Testis (tissue), 3 donors: Measurements from ENCODE around the gene KCTD15. TPM values are rescaled to one million over a fixed set of nuclear protein-coding genes. Genes with fewer than 3 reads are reported as not detected.

Experiments
- DNase-seq: peaks from one replicate; pipeline ENCODE4 v3.0.0-alpha.2; 2019
- H3K27ac ChIP-seq, 2 donors: fragments of 200-600 bp; sonication (generic); one replicate each; pipeline ENCODE4 v1.5.1; 2019
- H3K27me3 ChIP-seq: fragments of 200-600 bp; sonication (generic); one replicate; pipeline ENCODE4 v1.5.1; 2019
- H3K36me3 ChIP-seq: fragments of 200-600 bp; sonication (generic); one replicate; pipeline ENCODE4 v1.5.1; 2017; ENCODE audit warnings: low read depth; ENCODE audit errors: missing control alignments
- H3K4me1 ChIP-seq: fragments of 200-600 bp; sonication (generic); one replicate; pipeline ENCODE4 v1.5.1; 2019
- H3K4me3 ChIP-seq, 2 donors: fragments of 200-600 bp; sonication (generic); one replicate each; pipeline ENCODE4 v1.5.1; 2017 to 2019
- H3K9me3 ChIP-seq: fragments of 200-600 bp; sonication (generic); one replicate; pipeline ENCODE4 v1.5.1; 2017
- CTCF ChIP-seq, 3 experiments: fragments of 450-650 bp in 2 of 3; fragments of 200-600 bp in 1 of 3; sonication (generic) in 1 of 3; IDR thresholded peaks; one replicate each; pipeline ENCODE4 v1.5.1; 2016 to 2019; ENCODE audit warnings: antibody characterized with exemption in 3 of 3, mild to moderate bottlenecking in 2 of 3, moderate library complexity in 1 of 3
- POLR2A ChIP-seq: fragments of 450-650 bp; IDR thresholded peaks from one replicate; pipeline ENCODE4 v1.6.1; 2017; ENCODE audit warnings: antibody characterized with exemption, mild to moderate bottlenecking, moderate library complexity
- WGBS, 2 donors: methylation state at CpG; one replicate each; pipeline ENCODE4 v1.1.5; 2018; 5-methylcytosine and 5-hydroxymethylcytosine counted together
- intact Hi-C: fragments of 100-400 bp; cut with DNase I; formaldehyde crosslinking; loops from one replicate; pipeline ENCODE4 v1.15.1; 2023; ENCODE audit warnings: low total_unique reads
- polyA plus RNA-seq: library from polyadenylated mRNA; stranded (reverse); fragments of 350-450 nt; fragmentation: Illumina TruSeq; extraction: RNeasy Lipid Tissue Mini Kit (QIAGEN cat#74804); gene quantifications from one replicate; pipeline ENCODE4 v1.2.3, GENCODE V29; 2014; ENCODE audit warnings: low read depth, low replicate concordance; ENCODE audit not compliant: insufficient read depth
- total RNA-seq, 2 donors: library from RNA; depleted of rRNA; stranded (reverse); fragments of >200 nt; gene quantifications; one replicate each; pipeline ENCODE4 v1.2.3, GENCODE V29; 2016

Gene KCTD15
- total and polyA plus RNA-seq, 3 donors from 2014 or later: 26.3 to 110 (median 61.9) TPM

- no peak for DNase-seq
- H3K4me3 ChIP-seq: peak overlapping the region; percentile 70 to 81
- no peaks in the 10 kb centered on the region for H3K27me3 ChIP-seq
- H3K4me1 ChIP-seq: peaks cover 13% of the 10 kb centered on the region
- H3K27ac ChIP-seq: peak overlapping the region; percentile 87 to 96
- intact Hi-C loops: no loop called here
- WGBS, 2 donors: 7 to 13% methylated on average over 12 of the region's 12 CpGs
- no peak for TF ChIP-seq POLR2A
- no peak for TF ChIP-seq CTCF (IDR thresholded peaks at IDR 0.05)
- no peaks in the 10 kb centered on the region for H3K9me3 ChIP-seq
- H3K36me3 ChIP-seq: no peaks in the 10 kb centered on the region
These were observed 2.0 kb downstream of the KCTD15 start for GRCh38 chr19:33798681-33799111.

- intact Hi-C loops: no loop called here
- Histone ChIP-seq H3K36me3 (no peaks in the 10 kb centered on the region), H3K27ac (peak overlapping the region in 1 of 2 donors; percentile 96), H3K9me3 (no peaks in the 10 kb centered on the region), H3K4me1 (peaks cover 10% of the 10 kb centered on the region), H3K4me3 (no peak overlapping the region), H3K27me3 (no peaks in the 10 kb centered on the region)
- DNase-seq: no peak
- no peak for TF ChIP-seq CTCF (IDR thresholded peaks at IDR 0.05)
- WGBS, 2 donors: 85 to 87% methylated on average over 2 to 5 of the region's 5 CpGs
These were observed 2.8 kb downstream of the KCTD15 start for GRCh38 chr19:33799476-33799875.

GRCh38 chr19:33800012-33800680 is 3.5 kb downstream of the KCTD15 start:
- Histone ChIP-seq H3K4me1 (peaks cover 5% of the 10 kb centered on the region), H3K27me3 (no peaks in the 10 kb centered on the region), H3K27ac (no peak overlapping the region), H3K4me3 (no peak overlapping the region), H3K9me3 (no peaks in the 10 kb centered on the region), H3K36me3 (no peaks in the 10 kb centered on the region)
- no peak for DNase-seq
- intact Hi-C loops: no loop called here
- no peak for TF ChIP-seq CTCF (IDR thresholded peaks at IDR 0.05)
- TF ChIP-seq POLR2A: no peak
- WGBS, 2 donors: 93% methylated on average over 16 of the region's 16 CpGs

- Histone ChIP-seq H3K27me3 (no peaks in the 10 kb centered on the region), H3K4me1 (peaks cover 5% of the 10 kb centered on the region), H3K9me3 (no peaks in the 10 kb centered on the region), H3K4me3 (no peak overlapping the region), H3K27ac (no peak overlapping the region), H3K36me3 (no peaks in the 10 kb centered on the region)
- intact Hi-C loops: no loop called here
- no peak for TF ChIP-seq POLR2A
- no peak for TF ChIP-seq CTCF (IDR thresholded peaks at IDR 0.05)
- WGBS, 2 donors: 92 to 100% methylated on average over 3 to 5 of the region's 5 CpGs
- DNase-seq: no peak
These were observed 4.7 kb downstream of the KCTD15 start for GRCh38 chr19:33801411-33801810.

- no peak for TF ChIP-seq POLR2A
- no peak for TF ChIP-seq CTCF (IDR thresholded peaks at IDR 0.05)
- DNase-seq: no peak
- Histone ChIP-seq H3K27me3 (no peaks in the 10 kb centered on the region), H3K4me1 (peaks cover 5% of the 10 kb centered on the region), H3K27ac (no peak overlapping the region), H3K36me3 (no peaks in the 10 kb centered on the region), H3K9me3 (no peaks in the 10 kb centered on the region), H3K4me3 (no peak overlapping the region)
- 62 to 72% methylated on average over 10 of the region's 10 CpGs for WGBS, 2 donors
- intact Hi-C loops: no loop called here
These were observed 5.3 kb downstream of the KCTD15 start for GRCh38 chr19:33802001-33802400.
